SK-N-MC (cell line): ENCODE measurements around the gene RIPOR1.
"Not testable (repeated sequence)": the region's sequence is repeated elsewhere in the genome, so short reads cannot be mapped to it uniquely, and the experiment has no call there.

Experiments used
- DNase-seq: peaks from one replicate; pipeline ENCODE4 v3.0.0-alpha.2; 2011; ENCODE audit warnings: low read depth, low spot score
- H3K27ac ChIP-seq: fragments of 200-600 bp; sonication (generic); 2 replicates; pipeline ENCODE4 v1.5.1; 2016; ENCODE audit warnings: mixed run types
- H3K36me3 ChIP-seq: fragments of 200-600 bp; sonication (generic); 2 replicates; pipeline ENCODE4 v1.6.1; 2017; ENCODE audit warnings: antibody characterized with exemption, low read length, mixed read lengths; ENCODE audit not compliant: insufficient read depth
- H3K4me3 ChIP-seq: fragments of 200-600 bp; sonication (generic); 2 replicates; pipeline ENCODE4 v1.5.1; 2016
- H3K9ac ChIP-seq: fragments of 200-600 bp; sonication (generic); 2 replicates; pipeline ENCODE4 v1.8.0; 2017; ENCODE audit warnings: mixed run types, mixed read lengths; ENCODE audit not compliant: insufficient read length
- H3K9me3 ChIP-seq: fragments of 200-600 bp; sonication (generic); 2 replicates; pipeline ENCODE4 v1.6.1; 2017; ENCODE audit warnings: low read depth, mild to moderate bottlenecking, antibody characterized with exemption, low read length, moderate library complexity, mixed read lengths
- EZH2 ChIP-seq: fragments of 200-600 bp; sonication (generic); IDR thresholded peaks from one replicate; pipeline ENCODE4 v1.6.1; 2017; ENCODE audit warnings: antibody characterized with exemption
- FOXP2 ChIP-seq: optimal IDR thresholded peaks from 2 replicates; pipeline ENCODE3; 2011; ENCODE audit warnings: mild to moderate bottlenecking, moderate library complexity; ENCODE audit not compliant: insufficient read depth; ENCODE audit errors: extremely low read length, control extremely low read depth
- POLR2AphosphoS5 ChIP-seq: IDR thresholded peaks from 2 replicates; pipeline ENCODE4 v1.6.1; 2012; ENCODE audit warnings: mild to moderate bottlenecking, low read depth, low read length, borderline replicate concordance

RIPOR1 gene

GRCh38 chr16:67528222-67528869 is at the start of gene RIPOR1:
RIPOR1 (plus strand) TSS chr16:67528829; CDS start chr16:67538447, 9,618 bp downstream.
- no peaks in the 10 kb centered on the region for H3K9me3 ChIP-seq
- H3K36me3 ChIP-seq, result no peaks in the 10 kb centered on the region
- TF ChIP-seq EZH2 (no peak), FOXP2 (no peak), POLR2AphosphoS5 (no peak)
- DNase-seq, result no peak
- peak within 1 kb of the TSS; percentile 68 for H3K9ac ChIP-seq
- H3K4me3 ChIP-seq, result peak within 1 kb of the TSS; percentile 79
- H3K27ac ChIP-seq, result no peak within 1 kb of the TSS

- TF ChIP-seq FOXP2, result no peak
- no peak for TF ChIP-seq EZH2
- peak; percentile 68 for TF ChIP-seq POLR2AphosphoS5
- Histone ChIP-seq H3K36me3 (no peaks in the 10 kb centered on the region), H3K27ac (peak within 1 kb of the TSS; percentile 60; the same call in 1 of the 2 replicates)
Observed at GRCh38 chr16:67480833-67481560, 47.6 kb upstream of the RIPOR1 start, which contains the start of gene ATP6V0D1. ATP6V0D1 (minus strand) TSS chr16:67481157; CDS start chr16:67481086, 71 bp downstream.

GRCh38 chr16:67481561-67482232 is 46.9 kb upstream of the RIPOR1 start:
- no peaks in the 10 kb centered on the region for H3K36me3 ChIP-seq
- H3K27ac ChIP-seq, result peak overlapping the region; percentile 60; the same call in 1 of the 2 replicates
- no peak for TF ChIP-seq FOXP2
- no peak for TF ChIP-seq POLR2AphosphoS5
- TF ChIP-seq EZH2, result no peak
- peak overlapping the region; percentile 86 for H3K4me3 ChIP-seq
- no peak for DNase-seq
- H3K9ac ChIP-seq, result peak overlapping the region; percentile 85
- no peaks in the 10 kb centered on the region for H3K9me3 ChIP-seq

More at GRCh38 chr16:67480833-67481560, 47.6 kb upstream of the RIPOR1 start, which contains the start of gene ATP6V0D1:
- Histone ChIP-seq H3K9ac (peak within 1 kb of the TSS; percentile 85), H3K9me3 (no peaks in the 10 kb centered on the region), H3K4me3 (peak within 1 kb of the TSS; percentile 86)
- peak; percentile 47 for DNase-seq

- DNase-seq, result no peak
- Histone ChIP-seq H3K27ac (peak overlapping the region; percentile 42; the same call in 1 of the 2 replicates), H3K36me3 (no peaks in the 10 kb centered on the region), H3K9ac (peak overlapping the region; percentile 85), H3K9me3 (no peaks in the 10 kb centered on the region), H3K4me3 (peak overlapping the region; percentile 86)
- TF ChIP-seq EZH2, result no peak
- no peak for TF ChIP-seq POLR2AphosphoS5
- TF ChIP-seq FOXP2, result no peak
Observed at GRCh38 chr16:67482233-67482924, 46.2 kb upstream of the RIPOR1 start.

- H3K4me3 ChIP-seq, result no peak within 1 kb of the TSS
- no peak for DNase-seq
- no peaks in the 10 kb centered on the region for H3K36me3 ChIP-seq
- H3K9me3 ChIP-seq, result no peaks in the 10 kb centered on the region
- no peak for TF ChIP-seq POLR2AphosphoS5
- no peak for TF ChIP-seq FOXP2
- no peak for TF ChIP-seq EZH2
- H3K9ac ChIP-seq, result peak within 1 kb of the TSS; percentile 85
- no peak within 1 kb of the TSS for H3K27ac ChIP-seq
Observed at GRCh38 chr16:67483150-67483549, 45.5 kb upstream of the RIPOR1 start, which contains the start of gene AGRP. AGRP (minus strand) TSS chr16:67483547; CDS start chr16:67483398, 149 bp downstream.

- TF ChIP-seq FOXP2 (no peak), POLR2AphosphoS5 (no peak), EZH2 (no peak)
- H3K27ac ChIP-seq, result no peak overlapping the region
- H3K9ac ChIP-seq, result no peak overlapping the region
- no peaks in the 10 kb centered on the region for H3K36me3 ChIP-seq
- DNase-seq, result no peak
- H3K4me3 ChIP-seq, result no peak overlapping the region
- no peaks in the 10 kb centered on the region for H3K9me3 ChIP-seq
Observed at GRCh38 chr16:67483731-67484525, 44.7 kb upstream of the RIPOR1 start.

- Histone ChIP-seq H3K9ac (no peak overlapping the region), H3K4me3 (no peak overlapping the region), H3K27ac (no peak overlapping the region), H3K36me3 (no peaks in the 10 kb centered on the region), H3K9me3 (no peaks in the 10 kb centered on the region)
- no peak for TF ChIP-seq POLR2AphosphoS5
- DNase-seq, result no peak
Observed at GRCh38 chr16:67486805-67487204, 41.8 kb upstream of the RIPOR1 start.

- H3K36me3 ChIP-seq, H3K4me3 ChIP-seq, H3K9me3 ChIP-seq, DNase-seq, H3K9ac ChIP-seq, H3K27ac ChIP-seq: not testable (repeated sequence)
Observed at GRCh38 chr16:67487561-67487960, 41.1 kb upstream of the RIPOR1 start.
